H1 (cell line): Measurements from ENCODE around the gene ANP32A. TPM values are rescaled to one million over a fixed set of nuclear protein-coding genes. Genes with fewer than 3 reads are reported as not detected.

Experiments used
- CTCF ChIA-PET: fragments of 300-600 bp; sonication (Branson Sonifier 250); formaldehyde crosslinking; loops from one replicate; lab custom pipeline; 2021; ENCODE audit not compliant: partially characterized antibody; lab: Charles Lee
- POLR2A ChIA-PET: fragments of 300-600 bp; sonication (Branson Sonifier 250); formaldehyde crosslinking; loops from one replicate; lab custom pipeline; 2021; ENCODE audit warnings: inconsistent platforms; ENCODE audit not compliant: partially characterized antibody; lab: Charles Lee
- DNase-seq, 2 experiments: peaks; one replicate each; pipeline versions ENCODE4 v3.0.0 to v3.0.0-alpha.2; 2010 to 2022; ENCODE audit warnings: low spot score in 2 of 2, low read depth in 1 of 2, mixed read lengths in 1 of 2
- FAIRE-seq: peaks from 2 replicates; lab custom pipeline; 2011; peaks lifted over from hg19 to GRCh38; lab: Jason Lieb, UNC
- H2AFZ ChIP-seq: 2 replicates; pipeline ENCODE4 v1.8.1; 2012; ENCODE audit warnings: low read length, inconsistent platforms
- H2AK5ac ChIP-seq: 2 replicates; pipeline ENCODE4 v1.6.1; 2013; ENCODE audit warnings: low read depth, low read length
- H2BK120ac ChIP-seq: replicated peaks from 2 replicates; pipeline ENCODE3; 2013; ENCODE audit warnings: low read depth, low read length, inconsistent platforms
- H2BK12ac ChIP-seq: 2 replicates; pipeline ENCODE4 v1.6.1; 2013; ENCODE audit warnings: low read depth, low read length
- H2BK15ac ChIP-seq: 2 replicates; pipeline ENCODE4 v1.6.1; 2013; ENCODE audit warnings: low read length
- H2BK20ac ChIP-seq: 2 replicates; pipeline ENCODE4 v1.6.1; 2013; ENCODE audit warnings: low read length
- H2BK5ac ChIP-seq: 2 replicates; pipeline ENCODE4 v1.6.1; 2013; ENCODE audit warnings: low read depth, low read length
- H3K14ac ChIP-seq: 2 replicates; pipeline ENCODE4 v1.6.1; 2013; ENCODE audit warnings: inconsistent platforms; ENCODE audit not compliant: insufficient read length
- H3K18ac ChIP-seq: 2 replicates; pipeline ENCODE4 v1.6.1; 2013; ENCODE audit warnings: low read length; ENCODE audit errors: extremely low read depth
- H3K23ac ChIP-seq: 2 replicates; pipeline ENCODE4 v1.6.1; 2013; ENCODE audit warnings: inconsistent platforms; ENCODE audit not compliant: insufficient read length
- H3K23me2 ChIP-seq: 2 replicates; pipeline ENCODE4 v1.6.1; 2013; ENCODE audit warnings: low read depth, low read length
- H3K27ac ChIP-seq: 2 replicates; pipeline ENCODE4 v1.6.1; 2011; ENCODE audit warnings: low read depth, low read length, inconsistent platforms
- H3K27me3 ChIP-seq, 4 experiments: replicated peaks in 1 of 4; 1 replicate in 1 of 4; 2 replicates in 3 of 4; pipeline versions ENCODE4 v1.6.1 to v1.8.1; 2011 to 2013; ENCODE audit warnings: low read length in 3 of 4, mild to moderate bottlenecking in 3 of 4, inconsistent platforms in 2 of 4, mixed read lengths in 2 of 4, moderate library complexity in 1 of 4; ENCODE audit not compliant: control insufficient read depth in 3 of 4, insufficient read depth in 3 of 4; ENCODE audit errors: extremely low read depth in 1 of 4
- H3K36me3 ChIP-seq, 4 experiments: 2 replicates each; pipeline versions ENCODE4 v1.6.1 to v1.8.1; 2011 to 2013; ENCODE audit warnings: mild to moderate bottlenecking in 4 of 4, low read length in 3 of 4, moderate library complexity in 2 of 4, control low read depth in 1 of 4, inconsistent platforms in 1 of 4; ENCODE audit not compliant: insufficient read depth in 4 of 4, control insufficient read depth in 2 of 4
- H3K4ac ChIP-seq: replicated peaks from 2 replicates; pipeline ENCODE3; 2013; ENCODE audit warnings: low read length, low read depth, mixed read lengths, inconsistent platforms; ENCODE audit not compliant: insufficient read length
- H3K4me1 ChIP-seq, 4 experiments: replicated peaks in 1 of 4; 1 replicate in 1 of 4; 2 replicates in 3 of 4; pipeline versions ENCODE4 v1.6.1 to v1.8.1; 2011 to 2013; ENCODE audit warnings: low read length in 3 of 4, inconsistent platforms in 2 of 4, mixed read lengths in 1 of 4; ENCODE audit not compliant: insufficient read depth in 4 of 4, control insufficient read depth in 3 of 4
- H3K4me2 ChIP-seq, 2 experiments: 2 replicates each; pipeline versions ENCODE4 v1.6.1 to v1.8.1; 2011 to 2013; ENCODE audit warnings: low read depth in 2 of 2, low read length in 2 of 2, control low read depth in 1 of 2, inconsistent platforms in 1 of 2, mild to moderate bottlenecking in 1 of 2; ENCODE audit not compliant: insufficient read depth in 1 of 2
- H3K4me3 ChIP-seq, 4 experiments: fragments of 200-600, 300-600 bp in 1 of 4; sonication (generic), shearing (Covaris generic), sonication (Bioruptor Twin) in 1 of 4; 2 replicates each; pipeline versions ENCODE4 v1.5.1 to v1.8.1; 2011 to 2016; ENCODE audit warnings: low read length in 4 of 4, low read depth in 3 of 4, control low read depth in 2 of 4, inconsistent platforms in 2 of 4, mild to moderate bottlenecking in 2 of 4, mixed read lengths in 1 of 4, moderate library complexity in 1 of 4; ENCODE audit not compliant: insufficient read depth in 2 of 4; ENCODE audit errors: extremely low read depth in 1 of 4
- H3K56ac ChIP-seq: replicated peaks from 2 replicates; pipeline ENCODE3; 2013; ENCODE audit warnings: low read depth, mild to moderate bottlenecking, mixed read lengths, low read length, inconsistent platforms; ENCODE audit not compliant: insufficient read length
- H3K79me1 ChIP-seq: 2 replicates; pipeline ENCODE4 v1.6.1; 2013; ENCODE audit warnings: low read depth, low read length, control low read depth
- H3K79me2 ChIP-seq, 2 experiments: 2 replicates each; pipeline versions ENCODE4 v1.6.1 to v1.8.1; 2012 to 2013; ENCODE audit warnings: low read length in 2 of 2, mild to moderate bottlenecking in 2 of 2, inconsistent platforms in 1 of 2; ENCODE audit not compliant: insufficient read depth in 2 of 2, control insufficient read depth in 1 of 2
- H3K9ac ChIP-seq, 4 experiments: replicated peaks in 1 of 4; 1 replicate in 1 of 4; 2 replicates in 3 of 4; pipeline versions ENCODE4 v1.6.1 to v1.8.1; 2011 to 2013; ENCODE audit warnings: low read depth in 3 of 4, low read length in 3 of 4, control low read depth in 2 of 4, mild to moderate bottlenecking in 2 of 4, moderate library complexity in 2 of 4, inconsistent platforms in 1 of 4; ENCODE audit errors: extremely low read depth in 1 of 4
- H3K9me3 ChIP-seq, 2 experiments: 2 replicates each; pipeline versions ENCODE4 v1.6.1 to v1.8.1; 2012 to 2013; ENCODE audit warnings: mild to moderate bottlenecking in 2 of 2, moderate library complexity in 2 of 2, control low read depth in 1 of 2, inconsistent platforms in 1 of 2, low read depth in 1 of 2, low read length in 1 of 2, mixed read lengths in 1 of 2; ENCODE audit not compliant: insufficient read depth in 2 of 2
- H4K20me1 ChIP-seq, 2 experiments: replicated peaks in 1 of 2; 2 replicates each; pipeline versions ENCODE3 to v1.8.1; 2011 to 2013; ENCODE audit warnings: inconsistent platforms in 2 of 2, low read length in 2 of 2, mild to moderate bottlenecking in 1 of 2; ENCODE audit not compliant: insufficient read depth in 2 of 2, control insufficient read depth in 1 of 2
- H4K5ac ChIP-seq: 2 replicates; pipeline ENCODE4 v1.6.1; 2013; ENCODE audit warnings: low read length, low read depth, mixed read lengths, inconsistent platforms; ENCODE audit not compliant: insufficient read length
- H4K8ac ChIP-seq: 2 replicates; pipeline ENCODE4 v1.8.0; 2013; ENCODE audit warnings: mild to moderate bottlenecking, moderate library complexity, low read length, inconsistent platforms; ENCODE audit not compliant: insufficient read depth; ENCODE audit errors: extremely low read depth
- H4K91ac ChIP-seq: replicated peaks from 2 replicates; pipeline ENCODE3; 2013; ENCODE audit warnings: low read length, mixed read lengths, inconsistent platforms; ENCODE audit not compliant: insufficient read length
- ASH2L ChIP-seq: fragments of 200-600, 300-600 bp; sonication (generic); IDR thresholded peaks from one replicate; pipeline ENCODE4 v1.7.1; 2017; ENCODE audit warnings: low read length
- CHD1 ChIP-seq: IDR thresholded peaks from 2 replicates; pipeline ENCODE4 v1.6.1; 2012; ENCODE audit warnings: low read depth, low read length, improper control_type of control experiment
- GABPA ChIP-seq: IDR thresholded peaks from 2 replicates; pipeline ENCODE4 v1.6.1; 2011; ENCODE audit warnings: mild to moderate bottlenecking, low read length, moderate library complexity, borderline replicate concordance; ENCODE audit not compliant: insufficient read depth
- PHF8 ChIP-seq: fragments of 200-600 bp; sonication (generic); conservative IDR thresholded peaks from 2 replicates; pipeline ENCODE4 v1.7.1; 2012; ENCODE audit warnings: low read depth, mild to moderate bottlenecking, inconsistent platforms, low read length, moderate library complexity
- POLR2A ChIP-seq, 2 experiments: IDR thresholded peaks; 1 replicate in 1 of 2; 2 replicates in 1 of 2; pipeline ENCODE4 v1.6.1; 2011; ENCODE audit warnings: low read depth in 2 of 2, low read length in 2 of 2, mild to moderate bottlenecking in 2 of 2; ENCODE audit errors: control extremely low read depth in 1 of 2
- POLR2AphosphoS5 ChIP-seq: IDR thresholded peaks from 2 replicates; pipeline ENCODE4 v1.6.1; 2011; ENCODE audit warnings: low read depth, low read length
- RBBP5 ChIP-seq: IDR thresholded peaks from 2 replicates; pipeline ENCODE4 v1.7.1; 2012; ENCODE audit warnings: low read depth, mild to moderate bottlenecking, inconsistent platforms, low read length, moderate library complexity, borderline replicate concordance
- RFX5 ChIP-seq: IDR thresholded peaks from 2 replicates; pipeline ENCODE4 v1.6.1; 2011; ENCODE audit warnings: low read depth, low read length, improper control_type of control experiment, borderline replicate concordance
- RNF2 ChIP-seq: fragments of 200-900, 300-1000 bp; sonication (generic); IDR thresholded peaks from 2 replicates; pipeline ENCODE4 v1.7.1; 2016; ENCODE audit warnings: borderline replicate concordance, low read depth, mild to moderate bottlenecking, antibody characterized with exemption, low read length; ENCODE audit not compliant: poor library complexity, severe bottlenecking; ENCODE audit errors: missing control alignments
- SP4 ChIP-seq: IDR thresholded peaks from 2 replicates; pipeline ENCODE4 v1.6.1; 2012; ENCODE audit warnings: low read length, inconsistent platforms
- SRF ChIP-seq: IDR thresholded peaks from 2 replicates; pipeline ENCODE4 v1.6.1; 2011; ENCODE audit warnings: mild to moderate bottlenecking, low read depth, low read length, moderate library complexity
- WGBS, 2 experiments: shearing (Covaris generic) in 1 of 2; methylation state at CpG; one replicate each; pipeline versions ENCODE4 v1.1.6 to v1.1.7; 2013 to 2015; ENCODE audit warnings: low lambda C conversion rate in 2 of 2, mixed read lengths in 2 of 2, inconsistent platforms in 1 of 2, low coverage in 1 of 2, missing lambda C conversion rate in 1 of 2; ENCODE audit not compliant: insufficient replicate concordance in 2 of 2, insufficient coverage in 1 of 2, insufficient read length in 1 of 2; ENCODE audit errors: extremely low coverage in 1 of 2, missing lambda C conversion rate in 1 of 2; 5-methylcytosine and 5-hydroxymethylcytosine counted together
- polyA plus RNA-seq, 7 experiments: library from polyadenylated mRNA; depleted of rRNA in 3 of 7; stranded (reverse) in 5 of 7; unstranded in 2 of 7; fragments of >200 nt in 5 of 7; fragments of 200-250 nt in 2 of 7; gene quantifications; 1 replicate in 5 of 7; 2 replicates in 1 of 7; 4 replicates in 1 of 7; pipeline versions ENCODE4 v1.2.1 to v1.2.3, GENCODE V29; 2011 to 2013; ENCODE audit warnings: missing spikeins in 2 of 7, mixed read lengths in 2 of 7
- total RNA-seq: library from RNA; stranded (reverse); fragmentation: NEBNext Ultra II Directional; extraction: Animal tissue kit (Norgen Biotek cat#: 25700); gene quantifications from 2 replicates; pipeline ENCODE4 v1.2.1, GENCODE V29; 2021

ANP32A gene
- total and polyA plus RNA-seq, 2 of the 8 experiments (the other 6 are each of a cell fraction or from before 2014, with no cell fraction given) = 70.8 to 295 TPM

DNA sequence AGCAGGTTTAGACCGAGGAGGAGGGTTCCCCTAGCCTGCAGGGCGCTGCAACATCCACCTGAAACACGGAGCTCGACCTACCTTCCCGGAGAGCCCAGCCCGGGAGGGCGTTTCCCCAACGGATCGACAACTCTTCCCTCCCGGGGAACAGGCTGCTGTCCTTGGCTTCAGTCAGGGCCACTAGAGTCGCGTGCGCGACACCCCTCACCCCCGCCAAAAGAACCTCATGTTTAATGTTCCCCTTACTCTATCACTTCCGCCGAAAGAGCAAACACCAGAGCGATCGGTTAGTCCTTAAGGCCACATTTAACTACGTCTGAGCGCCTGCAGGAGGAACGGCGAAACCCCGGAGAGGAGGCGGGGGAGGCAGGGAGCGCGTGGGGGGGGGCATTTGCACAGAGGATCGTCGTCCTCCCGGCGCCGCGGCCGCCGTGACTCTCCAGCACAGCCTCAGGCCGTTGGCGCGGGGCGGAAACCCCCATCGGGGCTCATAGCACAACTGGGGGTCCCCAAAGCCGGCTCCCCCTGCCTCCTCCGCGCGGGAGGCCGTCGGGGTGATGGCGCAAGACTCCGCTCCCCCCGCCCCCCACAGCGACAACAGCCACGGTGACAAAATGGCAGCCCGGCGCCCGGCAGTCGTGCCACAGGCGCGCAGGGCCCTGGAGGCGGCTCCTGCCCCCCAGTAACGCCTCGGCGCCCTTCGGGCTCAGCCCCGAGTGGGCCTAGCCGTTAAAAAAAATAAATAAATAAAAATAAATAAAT lies 3.2 kb downstream of the ANP32A start:
- Histone ChIP-seq H3K18ac (peak overlapping the region; percentile 96), H3K23ac (no peak overlapping the region), H3K9me3 (no peaks in the 10 kb centered on the region), H4K20me1 (peaks cover 38 to 45% of the 10 kb centered on the region in 2 experiments), H3K4me3 (peak overlapping the region; percentile 72 to 94 (median 92)), H3K9ac (peak overlapping the region; percentile 57 to 83 (median 74)), H2BK20ac (no peak overlapping the region), H3K14ac (no peak overlapping the region), H2BK120ac (no peak overlapping the region), H3K27ac (peak overlapping the region; percentile 74; the same call in 1 of the 2 replicates), H2BK5ac (peak overlapping the region; percentile 60; the same call in 1 of the 2 replicates), H2BK12ac (peak overlapping the region; percentile 60; the same call in 1 of the 2 replicates), H4K8ac (peak overlapping the region; percentile 94), H3K79me1 (peaks cover 5% of the 10 kb centered on the region), H3K56ac (peak overlapping the region; percentile 83), H2AK5ac (peak overlapping the region; percentile 2; the same call in 1 of the 2 replicates), H3K23me2 (peaks cover 14% of the 10 kb centered on the region), H2BK15ac (0 out of 2 replicates have a peak overlapping the region, but pooled peaks have one; percentile 14), H3K36me3 (no peaks in the 10 kb centered on the region), H3K4ac (peak overlapping the region; percentile 29), H3K4me1 (peaks cover 10 to 22% (median 16%) of the 10 kb centered on the region in 4 experiments; a peak in 6 of 7 replicates), H4K91ac (peak overlapping the region; percentile 71), H3K27me3 (peaks cover 2 to 10% (median 7%) of the 10 kb centered on the region in 4 experiments), H3K79me2 (peaks cover 31 to 81% of the 10 kb centered on the region in 2 experiments), H2AFZ (no peak overlapping the region), H4K5ac (peak overlapping the region; percentile 53), H3K4me2 (peak overlapping the region; percentile 91 to 95)
- DNase-seq (peak in 1 of 2 experiments; percentile 61), FAIRE-seq (no peak)
- ChIA-PET POLR2A (interaction anchor here (0.6 to 6.7 kb wide), 10 partner anchors 10 to 365 kb away, joined by 3 to 54 read pairs (median 4); no protein-coding TSS in a partner anchor), CTCF (interaction anchor here (0.9 to 3.0 kb wide), 9 partner anchors 11 to 267 kb away, joined by 3 to 11 read pairs (median 5); no protein-coding TSS in a partner anchor)
- WGBS, 2 experiments = 2% methylated on average over 46 of the region's 64 CpGs; no CpG with 5 or more reads in 1 of the 2 experiments
- TF ChIP-seq RNF2 = no peak
- no peak for TF ChIP-seq GABPA
- TF ChIP-seq RFX5 = no peak
- TF ChIP-seq SP4 = no peak
- TF ChIP-seq ASH2L = peak; percentile 40
- peak; percentile 16; the same call in 1 of the 2 replicates for TF ChIP-seq RBBP5
- TF ChIP-seq SRF = no peak
- TF ChIP-seq CHD1 = no peak
- 0 out of 2 replicates have a peak, but pooled peaks have one; percentile 24 for TF ChIP-seq PHF8
- TF ChIP-seq POLR2AphosphoS5 = 0 out of 2 replicates have a peak, but pooled peaks have one; percentile 3
- TF ChIP-seq POLR2A (IDR thresholded peaks at IDR 0.05; ENCODE audit: control extremely low read depth in 1 of 2, low read depth in 2 of 2, low read length in 2 of 2) = peak in 1 of 2 experiments; percentile 47; a peak in 1 of 3 replicates
